Measurements from ENCODE around the gene RASGRP4.
A peak's percentile ranks its signal among the peaks of the same experiment; 100 is the strongest.

The RASGRP4 gene

GRCh38 chr19:38388349-38389100 lies 37.5 kb downstream of the RASGRP4 start, which contains the start of gene SPRED3:
Gene SPRED3, plus strand, starts transcription at chr19:38388697. Its CDS starts 1,606 bp downstream, at chr19:38390303.
- Histone ChIP-seq H3K36me3 (ENCODE audit: control insufficient read depth in 2 of 2, insufficient read depth in 2 of 2, low read length in 2 of 2) (peaks cover 11 to 12% of the 10 kb centered on the region in 2 donors), H3K4me1 (ENCODE audit: control insufficient read depth, insufficient read depth, low read length) (peaks cover 29% of the 10 kb centered on the region), H3K4me3 (ENCODE audit: low read length in 2 of 2) (peak within 1 kb of the TSS; percentile 64 to 76), H3K27ac (ENCODE audit: low read length) (no peak within 1 kb of the TSS), H3K9ac (ENCODE audit: low read length in 2 of 2) (peak within 1 kb of the TSS; percentile 42 to 63), H3K9me3 (ENCODE audit: control insufficient read depth in 2 of 2, low read length in 2 of 2) (no peaks in the 10 kb centered on the region), H3K27me3 (ENCODE audit: control insufficient read depth in 1 of 2, insufficient read depth in 2 of 2, low read length in 2 of 2) (peaks cover 15 to 17% of the 10 kb centered on the region in 2 donors)

GRCh38 chr19:38387550-38388348 lies 38.3 kb downstream of the RASGRP4 start, which contains the start of gene GGN:
Gene GGN, minus strand, starts transcription at chr19:38388034. Its CDS starts 773 bp downstream, at chr19:38387261.
- Histone ChIP-seq H3K9ac (ENCODE audit: low read length in 2 of 2) (peak within 1 kb of the TSS; percentile 42 to 63), H3K27ac (ENCODE audit: low read length) (no peak within 1 kb of the TSS), H3K4me1 (ENCODE audit: control insufficient read depth, insufficient read depth, low read length) (peaks cover 29% of the 10 kb centered on the region), H3K4me3 (ENCODE audit: low read length in 2 of 2) (peak within 1 kb of the TSS; percentile 64 to 76), H3K9me3 (ENCODE audit: control insufficient read depth in 2 of 2, low read length in 2 of 2) (no peaks in the 10 kb centered on the region), H3K27me3 (ENCODE audit: control insufficient read depth in 1 of 2, insufficient read depth in 2 of 2, low read length in 2 of 2) (peaks cover 15 to 17% of the 10 kb centered on the region in 2 donors), H3K36me3 (ENCODE audit: control insufficient read depth in 2 of 2, insufficient read depth in 2 of 2, low read length in 2 of 2) (peaks cover 19 to 20% of the 10 kb centered on the region in 2 donors)

- peak overlapping the region in 1 of 2 donors; percentile 35 for H3K9ac ChIP-seq (ENCODE audit: low read length in 2 of 2)
- no peaks in the 10 kb centered on the region for H3K9me3 ChIP-seq (ENCODE audit: control insufficient read depth in 2 of 2, low read length in 2 of 2)
- H3K27ac ChIP-seq (ENCODE audit: low read length) = no peak overlapping the region
- peak overlapping the region; percentile 64 to 76 for H3K4me3 ChIP-seq (ENCODE audit: low read length in 2 of 2)
- peaks cover 17% of the 10 kb centered on the region in 2 donors for H3K27me3 ChIP-seq (ENCODE audit: control insufficient read depth in 1 of 2, insufficient read depth in 2 of 2, low read length in 2 of 2)
- peaks cover 23 to 25% of the 10 kb centered on the region in 2 donors for H3K36me3 ChIP-seq (ENCODE audit: control insufficient read depth in 2 of 2, insufficient read depth in 2 of 2, low read length in 2 of 2)
- H3K4me1 ChIP-seq (ENCODE audit: control insufficient read depth, insufficient read depth, low read length) = peaks cover 29% of the 10 kb centered on the region
Observed at GRCh38 chr19:38386971-38387549, 39.0 kb downstream of the RASGRP4 start.

- no peak overlapping the region for H3K27ac ChIP-seq (ENCODE audit: low read length)
- H3K9ac ChIP-seq (ENCODE audit: low read length in 2 of 2) = no peak overlapping the region
- H3K4me3 ChIP-seq (ENCODE audit: low read length in 2 of 2) = no peak overlapping the region
- H3K4me1 ChIP-seq (ENCODE audit: control insufficient read depth, insufficient read depth, low read length) = peaks cover 29% of the 10 kb centered on the region
- H3K27me3 ChIP-seq (ENCODE audit: control insufficient read depth in 1 of 2, insufficient read depth in 2 of 2, low read length in 2 of 2) = peaks cover 17% of the 10 kb centered on the region in 2 donors
- peaks cover 29 to 31% of the 10 kb centered on the region in 2 donors for H3K36me3 ChIP-seq (ENCODE audit: control insufficient read depth in 2 of 2, insufficient read depth in 2 of 2, low read length in 2 of 2)
- no peaks in the 10 kb centered on the region for H3K9me3 ChIP-seq (ENCODE audit: control insufficient read depth in 2 of 2, low read length in 2 of 2)
Observed at GRCh38 chr19:38386300-38386970, 39.6 kb downstream of the RASGRP4 start.

GRCh38 chr19:38385804-38386257 lies 40.2 kb downstream of the RASGRP4 start:
- Histone ChIP-seq H3K4me3 (ENCODE audit: low read length in 2 of 2) (no peak overlapping the region), H3K27me3 (ENCODE audit: control insufficient read depth in 1 of 2, insufficient read depth in 2 of 2, low read length in 2 of 2) (peaks cover 17% of the 10 kb centered on the region in 2 donors), H3K9me3 (ENCODE audit: control insufficient read depth in 2 of 2, low read length in 2 of 2) (no peaks in the 10 kb centered on the region), H3K36me3 (ENCODE audit: control insufficient read depth in 2 of 2, insufficient read depth in 2 of 2, low read length in 2 of 2) (peaks cover 35 to 37% of the 10 kb centered on the region in 2 donors), H3K4me1 (ENCODE audit: control insufficient read depth, insufficient read depth, low read length) (peaks cover 29% of the 10 kb centered on the region), H3K9ac (ENCODE audit: low read length in 2 of 2) (no peak overlapping the region), H3K27ac (ENCODE audit: low read length) (no peak overlapping the region)

GRCh38 chr19:38385057-38385803 lies 40.8 kb downstream of the RASGRP4 start:
- Histone ChIP-seq H3K27me3 (ENCODE audit: control insufficient read depth in 1 of 2, insufficient read depth in 2 of 2, low read length in 2 of 2) (peaks cover 17% of the 10 kb centered on the region in 2 donors), H3K27ac (ENCODE audit: low read length) (no peak overlapping the region), H3K36me3 (ENCODE audit: control insufficient read depth in 2 of 2, insufficient read depth in 2 of 2, low read length in 2 of 2) (peaks cover 39 to 43% of the 10 kb centered on the region in 2 donors), H3K4me1 (ENCODE audit: control insufficient read depth, insufficient read depth, low read length) (peaks cover 29% of the 10 kb centered on the region), H3K9ac (ENCODE audit: low read length in 2 of 2) (no peak overlapping the region), H3K9me3 (ENCODE audit: control insufficient read depth in 2 of 2, low read length in 2 of 2) (no peaks in the 10 kb centered on the region), H3K4me3 (ENCODE audit: low read length in 2 of 2) (no peak overlapping the region)

GRCh38 chr19:38384209-38385027 lies 41.6 kb downstream of the RASGRP4 start:
- Histone ChIP-seq H3K9ac (ENCODE audit: low read length in 2 of 2) (no peak overlapping the region), H3K9me3 (ENCODE audit: control insufficient read depth in 2 of 2, low read length in 2 of 2) (no peaks in the 10 kb centered on the region), H3K27ac (ENCODE audit: low read length) (no peak overlapping the region), H3K4me1 (ENCODE audit: control insufficient read depth, insufficient read depth, low read length) (peaks cover 29% of the 10 kb centered on the region), H3K4me3 (ENCODE audit: low read length in 2 of 2) (no peak overlapping the region), H3K27me3 (ENCODE audit: control insufficient read depth in 1 of 2, insufficient read depth in 2 of 2, low read length in 2 of 2) (peaks cover 17% of the 10 kb centered on the region in 2 donors), H3K36me3 (ENCODE audit: control insufficient read depth in 2 of 2, insufficient read depth in 2 of 2, low read length in 2 of 2) (peaks cover 41 to 48% of the 10 kb centered on the region in 2 donors)

GRCh38 chr19:38383743-38384142 lies 42.3 kb downstream of the RASGRP4 start:
- peaks cover 13 to 17% of the 10 kb centered on the region in 2 donors for H3K27me3 ChIP-seq (ENCODE audit: control insufficient read depth in 1 of 2, insufficient read depth in 2 of 2, low read length in 2 of 2)
- H3K36me3 ChIP-seq (ENCODE audit: control insufficient read depth in 2 of 2, insufficient read depth in 2 of 2, low read length in 2 of 2) = peaks cover 46 to 54% of the 10 kb centered on the region in 2 donors
- no peaks in the 10 kb centered on the region for H3K9me3 ChIP-seq (ENCODE audit: control insufficient read depth in 2 of 2, low read length in 2 of 2)
- H3K4me3 ChIP-seq (ENCODE audit: low read length in 2 of 2) = no peak overlapping the region
- no peak overlapping the region for H3K9ac ChIP-seq (ENCODE audit: low read length in 2 of 2)
- H3K27ac ChIP-seq (ENCODE audit: low read length) = no peak overlapping the region
- peaks cover 24% of the 10 kb centered on the region for H3K4me1 ChIP-seq (ENCODE audit: control insufficient read depth, insufficient read depth, low read length)

GRCh38 chr19:38383184-38383583 lies 42.8 kb downstream of the RASGRP4 start:
- Histone ChIP-seq H3K4me3 (ENCODE audit: low read length in 2 of 2) (no peak overlapping the region), H3K36me3 (ENCODE audit: control insufficient read depth in 2 of 2, insufficient read depth in 2 of 2, low read length in 2 of 2) (peaks cover 48 to 54% of the 10 kb centered on the region in 2 donors), H3K9ac (ENCODE audit: low read length in 2 of 2) (no peak overlapping the region), H3K27me3 (ENCODE audit: control insufficient read depth in 1 of 2, insufficient read depth in 2 of 2, low read length in 2 of 2) (peaks cover 13 to 16% of the 10 kb centered on the region in 2 donors), H3K27ac (ENCODE audit: low read length) (no peak overlapping the region), H3K9me3 (ENCODE audit: control insufficient read depth in 2 of 2, low read length in 2 of 2) (no peaks in the 10 kb centered on the region), H3K4me1 (ENCODE audit: control insufficient read depth, insufficient read depth, low read length) (peaks cover 21% of the 10 kb centered on the region)

All from stomach smooth muscle (tissue), 2 donors.